ENCODE results near the gene C2CD2.

GRCh38 chr21:41863439-41863740 is 90.4 kb downstream of the C2CD2 start:
- TF ChIP-seq CTCF (IDR thresholded peaks at IDR 0.05) (no peak), POLR2A (IDR thresholded peaks at IDR 0.05) (no peak)

Data from adrenal gland (tissue), 5 donors.